ENCODE data around the gene TNF. TPM values are rescaled to one million over a fixed set of nuclear protein-coding genes. Genes with fewer than 3 reads are reported as not detected.

TNF gene
- polyA plus RNA-seq, 1 of the 3 experiments (the other 2 are of a cell fraction) = not detected

DNA sequence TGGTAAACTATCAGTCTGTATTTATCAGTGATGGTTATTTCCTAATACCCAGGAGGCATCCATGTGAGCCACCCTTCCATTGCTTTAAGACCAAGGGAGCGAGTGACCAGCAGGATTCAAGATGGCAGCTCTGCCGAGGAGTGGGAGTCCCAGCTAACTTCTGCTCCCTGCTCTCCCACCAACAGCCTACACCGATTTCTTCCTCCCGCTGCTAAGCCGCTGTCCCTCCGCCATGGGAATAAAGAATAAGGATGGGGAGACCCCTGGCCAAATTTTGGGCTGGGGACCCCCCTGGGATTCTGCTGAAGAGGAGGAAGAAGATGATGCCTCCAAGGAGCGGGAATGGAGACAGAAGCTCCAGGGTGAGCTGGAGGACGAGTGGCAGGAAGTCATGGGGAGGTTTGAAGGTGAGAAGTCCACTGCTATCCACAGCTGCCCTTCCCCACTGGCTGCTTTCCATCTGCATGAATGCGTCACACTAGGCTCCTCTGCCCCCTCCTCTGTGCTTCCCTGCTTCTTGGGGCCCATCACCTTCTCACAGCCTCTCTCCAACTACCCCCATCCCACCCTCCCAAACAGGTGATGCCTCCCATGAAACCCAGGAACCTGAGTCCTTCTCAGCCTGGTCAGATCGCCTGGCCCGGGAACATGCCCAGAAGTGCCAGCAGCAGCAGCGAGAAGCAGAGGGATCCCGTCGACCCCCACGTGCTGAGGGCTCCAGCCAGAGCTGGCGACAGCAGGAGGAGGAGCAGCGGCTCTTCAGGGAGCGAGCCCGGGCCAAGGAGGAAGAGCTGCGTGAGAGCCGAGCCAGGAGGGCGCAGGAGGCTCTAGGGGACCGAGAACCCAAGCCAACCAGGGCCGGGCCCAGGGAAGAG, 17.7 kb upstream of the TNF start (continued):
- TF ChIP-seq GABPA (IDR thresholded peaks at IDR 0.05; ENCODE audit: low read depth) = no peak

DNA sequence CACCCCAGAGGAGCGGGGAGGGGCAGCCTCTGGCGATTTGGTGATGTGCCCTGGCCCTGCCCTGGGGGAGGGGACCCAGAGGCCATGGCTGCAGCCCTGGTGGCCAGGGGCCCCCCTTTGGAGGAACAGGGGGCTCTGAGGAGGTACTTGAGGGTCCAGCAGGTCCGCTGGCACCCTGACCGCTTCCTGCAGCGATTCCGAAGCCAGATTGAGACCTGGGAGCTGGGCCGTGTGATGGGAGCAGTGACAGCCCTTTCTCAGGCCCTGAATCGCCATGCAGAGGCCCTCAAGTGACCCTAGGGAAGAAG, 17.1 kb upstream of the TNF start:
- WGBS (ENCODE audit: low lambda C conversion rate) = 96% methylated on average over 3 of the region's 8 CpGs
- Histone ChIP-seq H3K9me2 (no peaks in the 10 kb centered on the region), H3K79me2 (ENCODE audit: insufficient read depth) (peaks cover 23% of the 10 kb centered on the region; the same call in 1 of the 2 replicates), H3K27me3 (ENCODE audit: insufficient read depth) (no peaks in the 10 kb centered on the region), H3K27ac (ENCODE audit: low read depth in 2 of 2, low read length in 1 of 2) (no peak overlapping the region), H3K4me3 (ENCODE audit: low read depth in 2 of 2, low read length in 1 of 2) (no peak overlapping the region), H3K9me3 (no peaks in the 10 kb centered on the region), H2AFZ (ENCODE audit: low read depth) (no peak overlapping the region), H3F3A (replicated peaks; ENCODE audit: insufficient read depth) (peaks cover 27% of the 10 kb centered on the region), H3K9ac (no peak overlapping the region), H3K4me1 (ENCODE audit: control insufficient read depth in 1 of 2, insufficient read depth in 2 of 2, low read depth in 1 of 2, low read length in 1 of 2) (peaks cover 0 to 20% of the 10 kb centered on the region in 2 experiments; a peak in 3 of 4 replicates), H3K36me3 (replicated peaks in 1 of 2; ENCODE audit: control insufficient read depth in 1 of 2, insufficient read depth in 2 of 2, low read length in 1 of 2) (peaks cover 26 to 31% of the 10 kb centered on the region in 2 experiments), H4K20me1 (ENCODE audit: insufficient read depth) (no peaks in the 10 kb centered on the region), H3K4me2 (no peak overlapping the region)
- no peak for TF ChIP-seq NFIC (IDR thresholded peaks at IDR 0.05; ENCODE audit: borderline replicate concordance)
- TF ChIP-seq, protein P1, sequence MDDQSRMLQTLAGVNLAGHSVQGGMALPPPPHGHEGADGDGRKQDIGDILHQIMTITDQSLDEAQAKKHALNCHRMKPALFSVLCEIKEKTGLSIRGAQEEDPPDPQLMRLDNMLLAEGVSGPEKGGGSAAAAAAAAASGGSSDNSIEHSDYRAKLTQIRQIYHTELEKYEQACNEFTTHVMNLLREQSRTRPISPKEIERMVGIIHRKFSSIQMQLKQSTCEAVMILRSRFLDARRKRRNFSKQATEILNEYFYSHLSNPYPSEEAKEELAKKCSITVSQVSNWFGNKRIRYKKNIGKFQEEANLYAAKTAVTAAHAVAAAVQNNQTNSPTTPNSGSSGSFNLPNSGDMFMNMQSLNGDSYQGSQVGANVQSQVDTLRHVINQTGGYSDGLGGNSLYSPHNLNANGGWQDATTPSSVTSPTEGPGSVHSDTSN (IDR thresholded peaks at IDR 0.05) = no peak
- TF ChIP-seq CHD2 (IDR thresholded peaks at IDR 0.05; ENCODE audit: low read length, partially characterized antibody) = no peak
- no peak for TF ChIP-seq EP300 (IDR thresholded peaks at IDR 0.05; ENCODE audit: borderline replicate concordance in 1 of 2, low read depth in 1 of 2, low read length in 1 of 2)
- TF ChIP-seq RFX5 (IDR thresholded peaks at IDR 0.05; ENCODE audit: low read length) = no peak
- DNase-seq = no peak
- CTCF ChIA-PET = interaction anchor here (1.0 to 5.7 kb wide), 4 partner anchors 10 to 40 kb away, joined by 3 to 29 read pairs (median 4); partner anchors contain the start of genes ATP6V1G2 and LTB
- POLR2A ChIA-PET = no interaction called here

GRCh38 chr6:31558631-31559500, 16.5 kb upstream of the TNF start:
- Histone ChIP-seq H3K36me3 (replicated peaks in 1 of 2; ENCODE audit: control insufficient read depth in 1 of 2, insufficient read depth in 2 of 2, low read length in 1 of 2) (peaks cover 20 to 30% of the 10 kb centered on the region in 2 experiments), H3K9me2 (no peaks in the 10 kb centered on the region), H3K9me3 (no peaks in the 10 kb centered on the region), H3K4me3 (ENCODE audit: low read depth in 2 of 2, low read length in 1 of 2) (no peak overlapping the region), H3K4me1 (ENCODE audit: control insufficient read depth in 1 of 2, insufficient read depth in 2 of 2, low read depth in 1 of 2, low read length in 1 of 2) (peaks cover 0 to 20% of the 10 kb centered on the region in 2 experiments; a peak in 3 of 4 replicates), H4K20me1 (ENCODE audit: insufficient read depth) (no peaks in the 10 kb centered on the region), H3K27ac (ENCODE audit: low read depth in 2 of 2, low read length in 1 of 2) (peak overlapping the region in 1 of 2 experiments; percentile 77; a peak in 2 of 4 replicates), H3F3A (replicated peaks; ENCODE audit: insufficient read depth) (peaks cover 31% of the 10 kb centered on the region), H2AFZ (ENCODE audit: low read depth) (no peak overlapping the region), H3K4me2 (no peak overlapping the region), H3K79me2 (ENCODE audit: insufficient read depth) (peaks cover 17% of the 10 kb centered on the region; the same call in 1 of the 2 replicates), H3K9ac (no peak overlapping the region), H3K27me3 (ENCODE audit: insufficient read depth) (no peaks in the 10 kb centered on the region)
- no peak for DNase-seq
- CTCF ChIA-PET = interaction anchor here (1.0 to 5.7 kb wide), 4 partner anchors 10 to 39 kb away, joined by 3 to 29 read pairs (median 4); partner anchors contain the start of genes ATP6V1G2 and LTB
- WGBS (ENCODE audit: low lambda C conversion rate) = 84% methylated on average over 14 of the region's 14 CpGs
- POLR2A ChIA-PET = interaction anchor here (0.9 kb wide), 1 partner anchor 8 kb away, joined by 3 read pairs; no protein-coding TSS in a partner anchor
- TF ChIP-seq RFX5 (IDR thresholded peaks at IDR 0.05; ENCODE audit: low read length) (no peak), RXRA (IDR thresholded peaks at IDR 0.05; ENCODE audit: borderline replicate concordance, low read depth) (no peak), RCOR1 (IDR thresholded peaks at IDR 0.05; ENCODE audit: low read length) (no peak), IRF3 (IDR thresholded peaks at IDR 0.05; ENCODE audit: low read depth, low read length) (no peak), SIN3A (IDR thresholded peaks at IDR 0.05; ENCODE audit: borderline replicate concordance, low read depth, low read length) (no peak)
- TF ChIP-seq, protein P2, sequence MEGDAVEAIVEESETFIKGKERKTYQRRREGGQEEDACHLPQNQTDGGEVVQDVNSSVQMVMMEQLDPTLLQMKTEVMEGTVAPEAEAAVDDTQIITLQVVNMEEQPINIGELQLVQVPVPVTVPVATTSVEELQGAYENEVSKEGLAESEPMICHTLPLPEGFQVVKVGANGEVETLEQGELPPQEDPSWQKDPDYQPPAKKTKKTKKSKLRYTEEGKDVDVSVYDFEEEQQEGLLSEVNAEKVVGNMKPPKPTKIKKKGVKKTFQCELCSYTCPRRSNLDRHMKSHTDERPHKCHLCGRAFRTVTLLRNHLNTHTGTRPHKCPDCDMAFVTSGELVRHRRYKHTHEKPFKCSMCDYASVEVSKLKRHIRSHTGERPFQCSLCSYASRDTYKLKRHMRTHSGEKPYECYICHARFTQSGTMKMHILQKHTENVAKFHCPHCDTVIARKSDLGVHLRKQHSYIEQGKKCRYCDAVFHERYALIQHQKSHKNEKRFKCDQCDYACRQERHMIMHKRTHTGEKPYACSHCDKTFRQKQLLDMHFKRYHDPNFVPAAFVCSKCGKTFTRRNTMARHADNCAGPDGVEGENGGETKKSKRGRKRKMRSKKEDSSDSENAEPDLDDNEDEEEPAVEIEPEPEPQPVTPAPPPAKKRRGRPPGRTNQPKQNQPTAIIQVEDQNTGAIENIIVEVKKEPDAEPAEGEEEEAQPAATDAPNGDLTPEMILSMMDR (IDR thresholded peaks at IDR 0.05) = no peak
